GM18873 (cell line): ENCODE data around the gene E2F1.
A peak's percentile ranks its signal among the peaks of the same experiment; 100 is the strongest.

ENCODE experiments used
- ATAC-seq: cut with Tn5 transposase; IDR thresholded peaks from one replicate; pipeline ENCODE4 v1.9.1; 2021; ENCODE audit warnings: mild to moderate bottlenecking, moderate library complexity, moderate number of reproducible peaks; ENCODE audit not compliant: unreplicated experiment, low FRiP score

The E2F1 gene, protein sequence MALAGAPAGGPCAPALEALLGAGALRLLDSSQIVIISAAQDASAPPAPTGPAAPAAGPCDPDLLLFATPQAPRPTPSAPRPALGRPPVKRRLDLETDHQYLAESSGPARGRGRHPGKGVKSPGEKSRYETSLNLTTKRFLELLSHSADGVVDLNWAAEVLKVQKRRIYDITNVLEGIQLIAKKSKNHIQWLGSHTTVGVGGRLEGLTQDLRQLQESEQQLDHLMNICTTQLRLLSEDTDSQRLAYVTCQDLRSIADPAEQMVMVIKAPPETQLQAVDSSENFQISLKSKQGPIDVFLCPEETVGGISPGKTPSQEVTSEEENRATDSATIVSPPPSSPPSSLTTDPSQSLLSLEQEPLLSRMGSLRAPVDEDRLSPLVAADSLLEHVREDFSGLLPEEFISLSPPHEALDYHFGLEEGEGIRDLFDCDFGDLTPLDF

DNA sequence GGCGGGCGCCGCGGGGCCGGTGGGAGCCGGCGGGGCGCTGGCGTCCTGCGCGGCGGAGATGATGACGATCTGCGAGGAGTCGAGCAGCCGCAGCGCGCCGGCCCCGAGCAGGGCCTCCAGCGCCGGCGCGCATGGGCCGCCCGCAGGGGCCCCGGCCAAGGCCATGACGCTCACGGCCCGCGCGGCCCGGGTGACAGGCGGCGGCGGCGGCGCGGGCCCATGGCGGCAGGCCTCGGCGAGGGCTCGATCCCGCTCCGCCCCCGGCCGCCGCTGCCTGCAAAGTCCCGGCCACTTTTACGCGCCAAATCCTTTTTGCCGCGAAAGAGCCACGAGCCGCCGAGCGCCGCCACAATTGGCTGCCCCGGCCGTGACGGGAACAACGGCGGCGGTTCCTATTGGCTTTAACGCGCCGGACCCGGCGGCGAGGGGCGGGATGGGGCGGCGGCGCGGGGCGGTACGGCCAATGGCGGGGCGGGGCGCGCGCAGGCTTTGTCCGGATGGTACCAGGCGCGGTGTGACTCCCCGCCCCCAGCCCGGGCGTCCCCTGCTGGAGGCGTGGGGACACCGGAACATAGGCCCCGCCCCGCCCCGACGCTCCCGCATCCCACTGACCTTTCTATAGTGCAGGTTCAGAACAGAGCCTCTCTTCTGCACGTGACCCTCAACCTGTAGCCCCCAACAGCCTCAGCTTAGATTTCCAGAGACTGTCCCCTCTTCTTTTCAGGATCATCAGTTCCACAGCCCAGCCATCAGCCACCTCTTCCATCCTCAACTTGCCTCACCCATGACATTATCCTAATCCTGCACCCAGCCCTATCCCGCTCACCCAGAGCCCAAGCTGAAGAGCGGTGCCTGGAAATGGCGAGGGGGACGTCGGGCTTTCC, at the start of gene E2F1:
Gene E2F1 (minus strand): TSS at position 286 of the 884 bp plus-strand sequence. CDS start 121 bp downstream, at position 165.
- peak; percentile 55 for ATAC-seq

DNA sequence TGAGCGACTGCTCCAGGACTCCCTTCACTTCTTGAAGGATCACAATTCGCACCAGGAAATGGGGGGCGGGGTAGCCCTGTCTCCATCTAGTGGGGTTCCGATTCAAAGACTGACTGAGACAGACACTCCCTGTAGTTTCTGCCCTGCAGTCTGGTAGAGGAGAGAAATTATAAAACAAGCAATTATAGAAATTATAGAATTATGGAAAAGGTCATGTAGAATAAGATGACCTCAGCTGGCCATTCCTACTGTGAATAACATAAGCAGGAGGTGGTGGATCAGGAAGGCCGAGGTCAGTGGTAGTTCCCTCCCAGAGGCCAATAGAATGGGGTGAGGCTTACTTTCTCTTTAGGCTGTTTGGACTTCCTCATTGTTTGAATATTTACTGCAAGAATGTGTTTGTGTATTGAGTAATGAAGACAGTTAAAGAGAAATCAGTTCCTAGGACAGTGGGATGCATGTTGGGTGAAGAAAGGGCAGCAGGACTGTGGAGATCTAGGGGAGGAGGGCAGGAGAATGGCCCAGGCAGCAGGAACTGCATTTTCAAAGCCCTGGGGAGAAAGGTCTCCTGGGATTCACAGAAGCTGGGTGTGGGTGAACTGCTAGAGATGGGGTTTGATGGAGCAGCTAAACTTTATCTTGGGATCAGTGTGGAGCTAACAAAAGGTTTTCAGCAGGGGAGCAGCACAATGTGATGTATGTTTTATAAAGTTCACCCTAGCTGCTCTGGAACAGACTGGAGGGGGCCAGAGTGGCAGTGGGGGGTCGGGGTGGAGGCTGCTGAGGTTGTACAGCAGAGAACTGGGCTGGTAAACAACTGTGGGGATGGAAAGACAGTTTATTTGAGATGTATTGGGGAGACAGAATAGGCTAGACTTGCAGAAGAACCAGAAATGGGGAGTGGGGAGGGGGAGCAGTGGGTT, 47.7 kb upstream of the E2F1 start:
- no peak for ATAC-seq

DNA sequence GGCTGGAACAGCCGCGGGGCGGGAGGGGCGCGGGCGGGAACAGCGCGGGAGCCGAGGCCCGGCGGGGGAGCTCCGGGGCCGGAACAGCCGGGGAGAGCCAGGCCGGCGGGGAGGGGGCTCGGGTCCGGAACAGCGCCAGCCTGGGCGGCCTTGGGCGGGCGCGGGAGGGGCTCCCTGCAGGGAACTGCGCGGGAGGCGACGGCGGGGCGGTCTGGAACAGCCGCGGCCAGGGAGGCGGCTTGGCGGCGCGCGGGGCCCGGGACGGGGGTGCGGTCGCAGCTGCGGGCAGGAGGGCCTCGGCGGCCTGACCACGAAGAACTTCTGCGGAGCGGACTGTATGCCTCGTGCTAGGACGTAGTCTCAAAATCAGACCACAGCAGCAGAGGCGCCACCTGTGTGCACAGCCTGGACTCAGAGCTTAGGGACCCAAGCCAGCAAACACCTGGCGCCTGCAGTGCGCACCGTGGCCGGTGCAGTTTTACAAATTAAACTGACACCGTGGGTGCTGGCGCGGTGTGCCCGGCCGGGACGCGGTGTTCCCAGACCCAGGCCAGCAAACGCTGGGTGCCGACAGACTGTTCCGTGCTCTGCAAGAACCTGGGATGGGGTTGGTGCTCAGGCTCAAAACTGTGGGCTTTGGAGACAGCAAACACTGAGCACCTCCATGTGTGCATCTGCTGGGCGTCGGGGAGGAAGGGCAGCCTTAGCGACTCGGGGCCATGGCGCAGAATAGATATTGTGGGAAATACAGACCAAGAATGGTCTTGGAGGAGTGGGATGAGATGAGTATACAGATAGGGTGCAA, 46.2 kb upstream of the E2F1 start:
- peak; percentile 48 for ATAC-seq

DNA sequence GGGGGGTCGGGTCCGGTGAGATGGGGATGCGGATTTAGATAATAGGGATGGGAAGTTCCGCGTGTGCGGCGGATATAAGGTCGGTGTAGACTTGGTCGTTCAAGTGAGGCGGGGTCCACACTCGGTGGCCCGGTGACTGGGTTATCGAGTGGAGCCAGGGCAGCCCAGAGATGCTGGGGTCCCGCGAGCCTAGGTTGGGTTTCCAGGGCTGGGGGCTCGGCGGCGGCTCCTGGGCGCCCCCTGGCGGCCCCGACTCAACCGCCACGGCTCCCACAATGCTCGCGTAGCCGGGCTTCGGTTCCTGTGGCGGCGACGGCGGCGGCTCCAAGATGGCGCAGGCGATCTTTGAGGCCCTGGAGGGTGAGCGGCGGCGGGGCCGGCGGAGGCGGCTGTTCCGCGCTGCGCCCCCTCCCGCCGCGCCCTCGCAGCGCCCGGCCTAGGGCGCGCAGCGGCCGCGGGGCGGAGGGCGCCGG, 45.5 kb upstream of the E2F1 start, which contains the start of gene ZNF341:
Gene ZNF341 (plus strand): TSS at position 304 of the 473 bp plus-strand sequence. CDS start 26 bp downstream, at position 330.
- peak; percentile 38 for ATAC-seq

DNA sequence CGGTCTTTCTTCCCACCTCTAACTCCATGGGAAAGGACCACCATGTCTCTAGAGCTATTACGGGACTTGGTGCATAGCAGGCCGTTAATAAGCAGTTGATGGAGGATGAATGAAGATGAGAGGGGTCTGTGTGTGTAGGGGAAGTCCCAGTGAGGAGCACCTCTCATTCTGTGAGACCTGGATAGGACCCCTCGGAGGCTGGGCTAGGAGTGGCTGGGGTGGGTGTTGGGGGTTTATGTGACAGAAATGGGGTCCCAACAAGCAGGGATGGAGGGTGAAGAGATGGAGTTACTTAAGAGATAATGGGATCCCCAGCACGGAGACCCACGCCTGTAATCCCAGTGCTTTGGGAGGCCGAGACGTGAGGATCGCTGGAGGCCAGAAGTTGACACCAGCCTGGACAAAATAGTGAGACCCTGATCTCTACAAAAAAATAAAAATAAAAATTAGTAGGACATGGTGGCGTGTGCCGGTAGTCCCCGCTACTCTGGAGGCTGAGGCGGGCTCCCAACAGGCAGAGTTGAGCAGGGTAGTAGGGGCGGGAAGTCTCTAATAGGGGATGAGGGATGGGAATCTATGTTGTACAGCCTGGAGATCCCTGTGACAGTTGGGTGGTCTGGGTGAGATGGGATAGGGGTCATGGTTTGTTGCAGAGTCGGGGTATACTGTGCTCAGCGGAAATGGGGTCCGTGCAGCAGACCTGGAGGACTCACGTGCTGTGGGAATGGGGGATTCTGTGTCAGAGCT, 44.9 kb upstream of the E2F1 start:
- no peak for ATAC-seq

DNA sequence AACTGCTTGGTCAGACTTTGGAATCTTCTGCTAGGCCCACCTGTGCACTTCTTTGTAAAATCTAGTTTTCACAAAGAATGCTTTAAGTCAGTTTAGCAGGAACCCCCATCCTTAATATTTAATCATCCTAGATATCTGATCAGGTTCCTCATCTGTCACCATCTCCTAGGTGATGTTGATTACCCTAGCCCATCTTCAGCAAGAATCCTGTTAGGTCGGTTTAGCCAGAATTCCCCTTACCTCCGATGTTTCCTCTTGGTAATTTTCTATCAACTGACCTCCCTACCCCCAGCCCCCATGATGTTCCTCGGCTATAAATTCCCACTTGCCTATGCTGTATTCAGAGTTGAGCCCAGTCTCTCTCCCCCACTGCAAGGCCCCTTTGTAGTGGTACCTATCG, 42.9 kb upstream of the E2F1 start:
- ATAC-seq, result no peak

DNA sequence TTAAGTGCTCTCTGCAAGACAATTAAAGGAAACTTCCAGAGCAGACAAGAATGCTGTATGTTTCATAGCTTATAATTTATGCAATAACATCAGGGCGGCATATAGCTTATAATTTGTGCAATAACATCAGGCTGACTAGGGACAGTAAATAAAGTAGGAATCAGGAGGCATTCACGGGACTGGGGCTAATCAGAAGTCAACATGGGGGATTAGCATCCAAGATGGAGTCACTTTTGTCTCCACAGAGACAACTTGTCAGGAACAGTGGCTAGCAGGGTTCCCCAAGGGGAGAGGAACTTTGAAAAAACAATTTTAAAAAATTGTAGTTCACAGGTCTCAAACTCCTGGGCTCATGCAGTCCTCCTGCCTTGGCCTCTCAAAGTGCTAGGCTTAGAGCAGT, 42.3 kb upstream of the E2F1 start:
- no peak for ATAC-seq

DNA sequence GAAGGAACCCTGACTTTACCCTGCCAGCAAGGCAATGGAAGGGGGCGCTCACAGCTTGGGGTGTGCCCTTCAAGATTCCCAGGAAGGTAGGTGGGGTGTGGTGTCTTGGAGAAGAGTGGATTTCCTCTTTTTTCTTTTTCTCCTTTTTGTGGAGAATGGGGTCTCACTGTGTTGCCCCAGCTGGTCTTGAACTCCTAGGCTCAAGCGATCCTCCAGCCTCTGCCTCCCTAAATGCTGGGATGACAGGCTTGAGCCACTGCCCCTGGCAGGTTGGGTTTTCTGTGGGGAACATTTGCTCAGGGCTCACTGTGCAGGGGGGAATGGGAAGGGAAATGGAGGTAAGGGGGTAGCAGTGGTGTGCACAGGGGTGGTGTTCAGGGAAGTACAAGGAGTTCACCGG, 41.6 kb upstream of the E2F1 start:
- ATAC-seq, result no peak

DNA sequence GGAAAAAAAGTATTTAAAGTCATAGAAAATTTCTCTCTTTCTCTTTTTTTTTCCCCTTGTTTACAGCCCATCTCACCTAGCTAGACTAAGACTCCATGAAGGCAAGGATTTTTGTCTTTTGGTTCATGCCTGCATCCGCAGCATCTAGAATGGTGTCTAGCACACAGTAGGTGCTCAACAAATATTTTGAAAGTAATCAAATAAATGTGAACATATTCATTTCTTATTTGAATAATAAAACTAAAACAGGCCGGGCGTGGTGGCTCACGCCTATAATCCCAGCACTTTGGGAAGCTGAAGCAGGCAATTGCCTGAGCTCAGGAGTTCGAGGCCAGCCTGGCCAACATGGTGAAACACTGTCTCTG, 40.9 kb upstream of the E2F1 start:
- no peak for ATAC-seq

DNA sequence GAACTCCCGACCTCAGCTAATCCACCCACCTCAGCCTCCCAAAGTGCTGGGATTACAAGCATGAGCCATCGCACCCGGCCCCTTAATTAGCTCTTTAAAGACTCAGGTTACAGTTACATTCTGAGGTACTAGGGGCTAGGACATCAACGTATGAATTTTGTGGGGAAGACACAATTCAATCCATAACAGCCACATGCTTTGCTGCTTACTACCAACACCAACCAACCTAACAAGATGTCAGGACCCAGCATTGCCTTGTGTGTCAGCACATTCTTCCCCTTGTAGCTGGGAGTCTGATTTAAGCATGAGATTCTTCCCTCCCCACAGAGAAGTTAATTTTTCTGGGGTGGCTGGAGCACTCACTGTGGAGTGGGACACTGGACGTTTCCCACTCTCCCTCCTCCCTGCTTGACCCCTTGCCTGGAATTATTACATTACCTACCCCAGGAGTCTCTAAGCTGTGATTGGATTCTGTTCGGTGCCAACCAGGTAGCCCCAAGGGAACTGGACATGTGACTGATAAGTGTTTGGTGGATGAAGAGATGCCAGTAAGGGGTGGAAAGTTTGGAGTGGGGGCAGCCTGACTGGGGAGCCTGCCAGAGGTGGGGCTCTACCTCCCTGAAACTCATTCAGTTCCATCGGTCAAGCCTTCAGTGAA, 39.6 kb upstream of the E2F1 start:
- no peak for ATAC-seq

DNA sequence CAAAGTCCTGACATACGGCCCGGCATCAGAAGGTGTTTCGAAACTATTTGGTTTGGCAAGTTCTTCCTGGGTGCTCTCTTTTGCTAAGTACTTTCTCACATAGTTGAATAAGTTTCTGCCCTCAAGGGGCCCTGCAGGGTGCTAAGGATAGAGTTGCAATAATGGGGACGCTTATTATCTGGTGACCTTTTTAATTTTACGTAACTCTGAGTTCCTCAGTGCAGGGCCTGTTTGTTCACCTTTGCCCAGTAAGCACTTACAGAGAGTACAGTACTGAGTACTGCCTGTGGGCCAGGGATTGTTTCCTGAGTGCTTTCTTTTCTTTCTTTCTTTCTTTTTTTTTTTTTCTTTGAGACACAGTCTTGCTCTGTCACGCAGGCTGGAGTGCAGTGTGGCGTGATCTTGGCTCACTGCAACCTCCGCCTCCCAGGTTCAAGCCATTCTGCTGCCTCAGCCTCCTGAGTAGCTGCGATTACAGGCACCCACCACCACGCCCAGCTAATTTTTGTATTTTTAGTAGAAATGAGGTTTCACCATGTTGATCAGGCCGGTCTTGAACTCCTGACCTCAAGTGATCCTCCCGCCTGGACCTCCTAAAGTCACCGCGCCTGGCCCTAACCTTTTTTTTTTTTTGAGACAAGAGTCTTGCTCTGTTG, 38.4 kb upstream of the E2F1 start:
- ATAC-seq, result no peak

DNA sequence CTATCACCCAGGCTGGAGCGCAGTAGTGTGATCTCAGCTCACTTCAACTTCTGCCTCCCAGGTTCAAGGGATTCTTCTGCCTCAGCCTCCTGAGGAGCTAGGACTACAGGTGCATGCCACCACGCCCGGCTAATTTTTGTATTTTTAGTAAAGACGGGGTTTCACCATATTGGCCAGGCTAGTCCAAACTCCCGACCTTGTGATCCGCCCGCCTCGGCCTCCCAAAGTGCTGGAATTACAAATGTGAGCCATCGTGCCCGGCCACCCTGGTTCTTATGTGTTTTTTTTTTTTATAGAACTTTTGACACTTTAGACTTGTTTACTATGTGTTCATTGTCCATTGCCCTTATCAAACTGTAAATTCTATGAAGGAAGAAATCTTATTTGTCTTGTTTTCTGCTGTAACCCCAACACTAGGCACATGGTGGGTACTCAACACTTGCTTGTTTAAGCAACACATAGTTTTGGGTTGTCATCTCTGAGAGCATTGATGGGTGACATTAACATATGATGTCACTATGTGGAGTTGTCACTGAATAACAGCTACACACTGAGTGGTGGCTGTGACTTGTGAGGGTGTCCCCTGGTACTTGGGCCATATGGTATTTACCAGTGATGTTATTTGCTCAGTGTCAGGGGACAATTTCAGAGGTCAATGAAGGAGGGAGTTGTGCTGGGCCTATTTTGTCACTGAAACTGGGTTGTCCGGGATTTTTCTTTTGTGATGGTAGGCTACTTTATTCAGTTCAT, 35.4 kb upstream of the E2F1 start:
- ATAC-seq, result no peak

DNA sequence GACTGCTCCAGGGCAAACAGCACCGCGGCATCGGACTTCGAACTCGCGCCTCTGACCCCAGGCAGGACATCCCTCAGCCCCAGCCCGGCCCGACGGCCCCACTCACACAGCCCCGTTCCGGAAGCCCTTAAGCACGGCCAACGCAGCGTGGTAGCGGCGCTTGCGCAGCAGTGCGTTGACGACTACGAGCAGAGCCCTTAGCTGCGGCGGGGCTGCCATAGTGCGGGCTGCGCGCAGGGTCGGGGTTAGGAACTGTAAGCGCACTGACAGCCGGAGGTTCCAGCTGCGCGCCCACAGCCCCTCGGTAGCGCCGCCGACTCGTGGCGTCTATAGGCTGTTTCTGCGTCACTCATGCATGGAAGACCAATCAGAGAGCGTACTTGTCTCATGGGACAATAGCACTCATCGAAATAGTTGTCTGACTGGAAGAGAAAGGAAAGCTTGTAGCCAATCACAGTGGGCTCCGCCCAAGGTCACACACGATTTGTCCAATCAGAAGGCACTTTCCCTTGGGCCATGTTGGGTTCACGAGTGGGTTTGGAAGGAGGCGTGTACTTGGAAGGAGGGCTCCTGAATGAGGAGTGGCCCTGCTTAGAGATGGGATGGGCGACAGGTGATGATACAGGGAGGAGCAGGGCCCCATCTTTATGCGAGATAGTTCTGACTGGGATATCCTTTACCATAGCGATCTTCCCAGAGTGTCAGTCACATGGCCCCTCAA, 34.0 kb upstream of the E2F1 start, which contains the start of gene PXMP4:
Gene PXMP4 (minus strand): TSS at position 322 of the 721 bp plus-strand sequence. CDS start 103 bp downstream, at position 219.
- peak; percentile 94 for ATAC-seq

DNA sequence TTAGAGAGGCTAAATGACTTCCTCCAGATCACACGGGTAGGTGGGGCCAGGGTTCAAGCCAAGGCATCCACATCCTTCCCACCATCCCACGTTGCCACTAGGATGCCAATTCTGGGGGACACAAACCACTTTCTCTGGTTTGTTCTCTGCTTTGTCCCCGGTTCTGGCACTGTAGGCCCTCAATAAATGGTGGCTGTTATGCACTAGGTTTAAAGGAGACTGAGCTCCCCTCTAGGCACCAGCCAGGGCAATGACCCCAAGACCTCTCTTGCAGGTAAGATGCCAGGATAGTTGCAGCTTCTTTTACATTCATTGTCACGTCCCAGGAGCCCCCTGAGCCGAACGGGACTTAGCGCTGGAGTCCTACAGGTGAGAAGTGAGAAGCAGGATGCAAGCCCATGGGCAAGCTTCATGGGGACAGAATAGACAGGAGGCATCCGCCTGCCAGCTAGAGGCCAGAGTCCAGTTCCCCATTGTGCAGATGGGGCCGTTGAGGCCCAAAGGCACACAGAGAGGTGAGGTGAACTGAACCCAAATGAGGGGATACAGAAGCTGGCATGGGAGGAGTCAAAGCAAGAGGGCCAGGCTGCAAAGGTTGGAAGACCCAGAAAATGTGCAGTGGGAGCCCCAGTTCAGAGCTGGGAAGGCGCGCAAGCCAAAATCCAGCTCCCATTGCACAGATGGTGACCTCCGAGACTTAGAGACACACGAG, 33.2 kb upstream of the E2F1 start:
- no peak for ATAC-seq

DNA sequence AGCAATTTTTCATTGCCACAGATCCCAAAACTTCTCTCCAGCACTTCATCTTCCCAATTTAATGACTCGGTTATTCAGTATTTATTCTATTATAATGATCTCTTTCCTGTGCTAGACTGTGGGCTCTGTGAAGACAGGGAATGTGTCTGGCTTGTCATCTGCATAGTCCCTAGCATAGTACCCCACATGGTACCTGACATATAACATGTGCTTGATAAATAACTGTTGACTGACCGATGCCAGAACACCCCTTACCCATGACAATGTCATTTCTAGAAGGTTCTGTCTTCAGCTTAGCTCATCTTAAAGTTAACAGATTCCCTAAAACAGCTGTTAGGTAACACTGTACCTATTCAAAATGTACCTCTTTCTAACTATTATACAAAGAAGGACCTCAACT, 30.3 kb upstream of the E2F1 start:
- ATAC-seq, result no peak
